Measurements from ENCODE around the gene PTPRG.

Gene PTPRG

GRCh38 chr3:61741551-61741950, 180.2 kb downstream of the PTPRG start:
- Histone ChIP-seq H3K79me2 (ENCODE audit: low read length) (no peaks in the 10 kb centered on the region), H3K4me3 (ENCODE audit: low read length) (no peak overlapping the region), H4K20me1 (ENCODE audit: insufficient read depth, low read length) (no peaks in the 10 kb centered on the region), H3K4me1 (ENCODE audit: low read length) (no peaks in the 10 kb centered on the region), H3K4me2 (ENCODE audit: low read length) (no peak overlapping the region), H3K9ac (ENCODE audit: low read length) (no peak overlapping the region), H3K27me3 (ENCODE audit: low read depth, low read length) (no peaks in the 10 kb centered on the region), H3K9me3 (ENCODE audit: insufficient read depth, low read length) (no peaks in the 10 kb centered on the region), H2AFZ (ENCODE audit: low read depth, low read length) (no peak overlapping the region), H3K36me3 (replicated peaks; ENCODE audit: low read depth, low read length) (no peaks in the 10 kb centered on the region), H3K27ac (ENCODE audit: low read length) (no peak overlapping the region)
- TF ChIP-seq CTCF (IDR thresholded peaks at IDR 0.05; ENCODE audit: low read depth, low read length) (no peak), EZH2phosphoT487 (IDR thresholded peaks at IDR 0.05; ENCODE audit: low read depth) (no peak)

- Histone ChIP-seq H3K79me2 (ENCODE audit: low read length) (no peaks in the 10 kb centered on the region), H4K20me1 (ENCODE audit: insufficient read depth, low read length) (no peaks in the 10 kb centered on the region), H3K36me3 (replicated peaks; ENCODE audit: low read depth, low read length) (no peaks in the 10 kb centered on the region), H3K4me1 (ENCODE audit: low read length) (no peaks in the 10 kb centered on the region), H3K9ac (ENCODE audit: low read length) (no peak overlapping the region), H3K27me3 (ENCODE audit: low read depth, low read length) (no peaks in the 10 kb centered on the region), H3K4me2 (ENCODE audit: low read length) (no peak overlapping the region), H3K9me3 (ENCODE audit: insufficient read depth, low read length) (no peaks in the 10 kb centered on the region), H3K4me3 (ENCODE audit: low read length) (no peak overlapping the region), H2AFZ (ENCODE audit: low read depth, low read length) (no peak overlapping the region), H3K27ac (ENCODE audit: low read length) (no peak overlapping the region)
- no peak for TF ChIP-seq CTCF (IDR thresholded peaks at IDR 0.05; ENCODE audit: low read depth, low read length)
- TF ChIP-seq EZH2phosphoT487 (IDR thresholded peaks at IDR 0.05; ENCODE audit: low read depth): no peak
Measured at GRCh38 chr3:61742006-61742405, 180.6 kb downstream of the PTPRG start.

GRCh38 chr3:61743067-61743466, 181.7 kb downstream of the PTPRG start:
- Histone ChIP-seq H3K4me2 (ENCODE audit: low read length) (no peak overlapping the region), H2AFZ (ENCODE audit: low read depth, low read length) (no peak overlapping the region), H3K9ac (ENCODE audit: low read length) (no peak overlapping the region)

GRCh38 chr3:61743686-61744242, 182.4 kb downstream of the PTPRG start:
- H4K20me1 ChIP-seq (ENCODE audit: insufficient read depth, low read length): no peaks in the 10 kb centered on the region
- H3K9me3 ChIP-seq (ENCODE audit: insufficient read depth, low read length): no peaks in the 10 kb centered on the region
- H3K79me2 ChIP-seq (ENCODE audit: low read length): no peaks in the 10 kb centered on the region
- no peaks in the 10 kb centered on the region for H3K27me3 ChIP-seq (ENCODE audit: low read depth, low read length)
- no peak overlapping the region for H3K9ac ChIP-seq (ENCODE audit: low read length)
- H3K4me3 ChIP-seq (ENCODE audit: low read length): no peak overlapping the region
- H2AFZ ChIP-seq (ENCODE audit: low read depth, low read length): no peak overlapping the region
- no peak overlapping the region for H3K27ac ChIP-seq (ENCODE audit: low read length)
- no peak overlapping the region for H3K4me2 ChIP-seq (ENCODE audit: low read length)
- no peak for TF ChIP-seq EZH2phosphoT487 (IDR thresholded peaks at IDR 0.05; ENCODE audit: low read depth)
- TF ChIP-seq CTCF (IDR thresholded peaks at IDR 0.05; ENCODE audit: low read depth, low read length): no peak
- H3K36me3 ChIP-seq (replicated peaks; ENCODE audit: low read depth, low read length): no peaks in the 10 kb centered on the region
- no peaks in the 10 kb centered on the region for H3K4me1 ChIP-seq (ENCODE audit: low read length)

More at GRCh38 chr3:61743067-61743466, 181.7 kb downstream of the PTPRG start:
- no peaks in the 10 kb centered on the region for H3K27me3 ChIP-seq (ENCODE audit: low read depth, low read length)
- H3K4me1 ChIP-seq (ENCODE audit: low read length): no peaks in the 10 kb centered on the region
- no peak overlapping the region for H3K4me3 ChIP-seq (ENCODE audit: low read length)
- no peaks in the 10 kb centered on the region for H3K79me2 ChIP-seq (ENCODE audit: low read length)
- no peak for TF ChIP-seq EZH2phosphoT487 (IDR thresholded peaks at IDR 0.05; ENCODE audit: low read depth)
- TF ChIP-seq CTCF (IDR thresholded peaks at IDR 0.05; ENCODE audit: low read depth, low read length): no peak
- H3K27ac ChIP-seq (ENCODE audit: low read length): no peak overlapping the region
- H3K36me3 ChIP-seq (replicated peaks; ENCODE audit: low read depth, low read length): no peaks in the 10 kb centered on the region
- H4K20me1 ChIP-seq (ENCODE audit: insufficient read depth, low read length): no peaks in the 10 kb centered on the region
- no peaks in the 10 kb centered on the region for H3K9me3 ChIP-seq (ENCODE audit: insufficient read depth, low read length)

Data from OCI-LY3 (cell line).